Peyer's patch (tissue), 4 donors: ENCODE data around the gene MAD1L1.

Source experiments
- CTCF ChIP-seq, 6 experiments: fragments of 450-650 bp in 4 of 6; fragments of 200-600 bp in 2 of 6; sonication (generic) in 1 of 6; IDR thresholded peaks; one replicate each; pipeline ENCODE4 v1.5.1; 2017 to 2019; ENCODE audit warnings: antibody characterized with exemption in 6 of 6, mild to moderate bottlenecking in 3 of 6, moderate library complexity in 1 of 6
- POLR2A ChIP-seq, 2 donors: fragments of 450-650 bp; IDR thresholded peaks; one replicate each; pipeline ENCODE4 v1.5.1; 2017; ENCODE audit warnings: antibody characterized with exemption in 2 of 2, mild to moderate bottlenecking in 2 of 2, moderate library complexity in 2 of 2

- no peak for TF ChIP-seq CTCF (IDR thresholded peaks at IDR 0.05)
- peak in 1 of 2 donors; percentile 17 for TF ChIP-seq POLR2A (IDR thresholded peaks at IDR 0.05)
Measured at GRCh38 chr7:2232766-2233520, at the start of gene MAD1L1.
